SK-N-SH (cell line): ENCODE measurements around the gene C12orf60. TPM values are rescaled to one million over a fixed set of nuclear protein-coding genes. Genes with fewer than 3 reads are reported as not detected.

Experiments used
- CTCF ChIA-PET: fragments of 300-600, 350-600 bp; formaldehyde crosslinking; extraction: SDS; loops from one replicate; lab custom pipeline; 2021; lab: Yijun Ruan, JAX
- POLR2A ChIA-PET: fragments of 350-600 bp; sonication (Branson Sonifier 250); formaldehyde crosslinking; extraction: SDS; loops from one replicate; lab custom pipeline; 2020; ENCODE audit warnings: antibody characterized with exemption, inconsistent platforms; lab: Yijun Ruan, JAX
- DNase-seq: peaks from one replicate; pipeline ENCODE4 v3.0.0; 2012
- H2AFZ ChIP-seq: fragments of 200-600 bp; sonication (generic); 2 replicates; pipeline ENCODE4 v1.8.1; 2016; ENCODE audit warnings: antibody characterized with exemption, mild to moderate bottlenecking, low read depth
- H3F3A ChIP-seq: fragments of 200-600 bp; sonication (generic); replicated peaks from 2 replicates; pipeline ENCODE3; 2016; ENCODE audit warnings: antibody characterized with exemption, mild to moderate bottlenecking; ENCODE audit not compliant: insufficient read depth
- H3K27ac ChIP-seq, 2 experiments: fragments of 200-500 bp in 1 of 2; fragments of 200-600 bp in 1 of 2; sonication (Bioruptor generic) in 1 of 2; sonication (generic), shearing (Covaris generic) in 1 of 2; 2 replicates each; pipeline versions ENCODE4 v1.5.1 to v1.6.1; 2014 to 2016; ENCODE audit warnings: low read depth in 2 of 2, inconsistent platforms in 1 of 2, low read length in 1 of 2, mild to moderate bottlenecking in 1 of 2, mixed read lengths in 1 of 2
- H3K27me3 ChIP-seq: fragments of 200-600 bp; sonication (generic), shearing (Covaris generic); 2 replicates; pipeline ENCODE4 v1.6.1; 2016; ENCODE audit warnings: mixed run types; ENCODE audit not compliant: insufficient read depth
- H3K36me3 ChIP-seq, 2 experiments: fragments of 200-500 bp in 1 of 2; fragments of 200-600 bp in 1 of 2; sonication (Bioruptor generic) in 1 of 2; sonication (generic) in 1 of 2; replicated peaks in 1 of 2; 2 replicates each; pipeline versions ENCODE3 to v1.5.1; 2014 to 2016; ENCODE audit warnings: low read length in 1 of 2, mild to moderate bottlenecking in 1 of 2; ENCODE audit not compliant: insufficient read depth in 2 of 2, control insufficient read depth in 1 of 2
- H3K4me1 ChIP-seq, 2 experiments: fragments of 200-500 bp in 1 of 2; fragments of 200-600 bp in 1 of 2; sonication (Bioruptor generic) in 1 of 2; sonication (generic), shearing (Covaris generic) in 1 of 2; 2 replicates each; pipeline versions ENCODE4 v1.5.1 to v1.6.1; 2014 to 2016; ENCODE audit warnings: low read depth in 1 of 2, low read length in 1 of 2, mixed run types in 1 of 2; ENCODE audit not compliant: insufficient read depth in 2 of 2, control insufficient read depth in 1 of 2
- H3K4me2 ChIP-seq: fragments of 200-600 bp; sonication (generic), shearing (Covaris generic); 2 replicates; pipeline ENCODE4 v1.6.1; 2017; ENCODE audit warnings: mixed run types
- H3K4me3 ChIP-seq, 2 experiments: fragments of 200-500 bp in 1 of 2; fragments of 200-600 bp in 1 of 2; sonication (Bioruptor generic) in 1 of 2; sonication (generic), shearing (Covaris generic) in 1 of 2; 2 replicates each; pipeline versions ENCODE4 v1.5.1 to v1.8.1; 2014 to 2016; ENCODE audit warnings: low read depth in 2 of 2, inconsistent platforms in 1 of 2, low read length in 1 of 2, mild to moderate bottlenecking in 1 of 2, mixed read lengths in 1 of 2, moderate library complexity in 1 of 2
- H3K79me2 ChIP-seq: fragments of 200-600 bp; sonication (generic); 2 replicates; pipeline ENCODE4 v1.8.1; 2017; ENCODE audit warnings: mild to moderate bottlenecking; ENCODE audit not compliant: insufficient read depth
- H3K9ac ChIP-seq: fragments of 200-600 bp; sonication (generic); 2 replicates; pipeline ENCODE4 v1.6.1; 2017; ENCODE audit warnings: mixed run types
- H3K9me2 ChIP-seq: fragments of 200-600 bp; sonication (generic); 2 replicates; pipeline ENCODE4 v1.6.1; 2017; ENCODE audit warnings: mixed run types
- H3K9me3 ChIP-seq: fragments of 200-600 bp; sonication (generic); 2 replicates; pipeline ENCODE4 v1.6.1; 2017; ENCODE audit warnings: mixed run types, mild to moderate bottlenecking, moderate library complexity
- H4K20me1 ChIP-seq: fragments of 200-600 bp; sonication (generic); 2 replicates; pipeline ENCODE4 v1.6.1; 2017; ENCODE audit warnings: mild to moderate bottlenecking, mixed run types; ENCODE audit not compliant: insufficient read depth
- FOXJ3 ChIP-seq: sonication (generic); formaldehyde crosslinking; IDR thresholded peaks from 2 replicates; pipeline ENCODE4 v1.5.1; 2020; ENCODE audit warnings: mild to moderate bottlenecking, missing genetic modification reagents
- FOXM1 ChIP-seq: IDR thresholded peaks from 2 replicates; pipeline ENCODE4 v1.4.0; 2012; ENCODE audit warnings: low read depth, mild to moderate bottlenecking
- NRF1 ChIP-seq: IDR thresholded peaks from 2 replicates; pipeline ENCODE4 v1.6.1; 2012; ENCODE audit warnings: low read depth, mild to moderate bottlenecking, low read length
- POLR2AphosphoS5 ChIP-seq: IDR thresholded peaks from 2 replicates; pipeline ENCODE4 v1.6.1; 2012; ENCODE audit warnings: low read depth, low read length
- RCOR1 ChIP-seq: fragments of 150-350 bp; IDR thresholded peaks from 2 replicates; pipeline ENCODE4 v1.6.1; 2017; ENCODE audit warnings: antibody characterized with exemption, low read length
- RXRA ChIP-seq: IDR thresholded peaks from 2 replicates; pipeline ENCODE4 v1.4.0; 2012; ENCODE audit warnings: low read depth, mild to moderate bottlenecking, borderline replicate concordance
- SIN3A ChIP-seq: IDR thresholded peaks from 2 replicates; pipeline ENCODE4 v1.6.1; 2012; ENCODE audit warnings: low read depth, mild to moderate bottlenecking, low read length, moderate library complexity, borderline replicate concordance
- SMC3 ChIP-seq: IDR thresholded peaks from 2 replicates; pipeline ENCODE4 v1.6.1; 2012; ENCODE audit warnings: low read depth, low read length, improper control_type of control experiment
- TCF12 ChIP-seq: IDR thresholded peaks from 2 replicates; pipeline ENCODE4 v1.4.0; 2012
- YY1 ChIP-seq: IDR thresholded peaks from 2 replicates; pipeline ENCODE4 v1.4.0; 2012; ENCODE audit warnings: low read depth, mild to moderate bottlenecking
- WGBS: methylation state at CpG from one replicate; pipeline ENCODE4 v1.1.6; 2017; ENCODE audit warnings: low lambda C conversion rate; 5-methylcytosine and 5-hydroxymethylcytosine counted together
- polyA plus RNA-seq, 3 experiments: library from polyadenylated mRNA; depleted of rRNA; stranded (reverse); fragments of >200 nt; gene quantifications; 2 replicates each; pipeline ENCODE4 v1.2.3, GENCODE V29; 2012
- TF ChIP-seq, protein P1 (sequence below): IDR thresholded peaks from 2 replicates; pipeline ENCODE4 v1.4.0; 2012; ENCODE audit warnings: low read depth
- TF ChIP-seq, protein P2 (sequence below): IDR thresholded peaks from 2 replicates; pipeline ENCODE4 v1.4.0; 2012; ENCODE audit warnings: low read depth, borderline replicate concordance
- TF ChIP-seq, protein P3 (sequence below): fragments of 150-350 bp; IDR thresholded peaks from 2 replicates; pipeline ENCODE4 v1.6.1; 2016; ENCODE audit warnings: mild to moderate bottlenecking, low read depth, low read length
- TF ChIP-seq, protein P4 (sequence below): IDR thresholded peaks from 2 replicates; pipeline ENCODE4 v1.6.1; 2012; ENCODE audit warnings: mild to moderate bottlenecking, low read depth, low read length, moderate library complexity
- TF ChIP-seq, protein P5 (sequence below): IDR thresholded peaks from 2 replicates; pipeline ENCODE4; 2012

The C12orf60 gene
- polyA plus RNA-seq, 1 of the 3 experiments (the other 2 are of a cell fraction), result 0.87 TPM

DNA sequence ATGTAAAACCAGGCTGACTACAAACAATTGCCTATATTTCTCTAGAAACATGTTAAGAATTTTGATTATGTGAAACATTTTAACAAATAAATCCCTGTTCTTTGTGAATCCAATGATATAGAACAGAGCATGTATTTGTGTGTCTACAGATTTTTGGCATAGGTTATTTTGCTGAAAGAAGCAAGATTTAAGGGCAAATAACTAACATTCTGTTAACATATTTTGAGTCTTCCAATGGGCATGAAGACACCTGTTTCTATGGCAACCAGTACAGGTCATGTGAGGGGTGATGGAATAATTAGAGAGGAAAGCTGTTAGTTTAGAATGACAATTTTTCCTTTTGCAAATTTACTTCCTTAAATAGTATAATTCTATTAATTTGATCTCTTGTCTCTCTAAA is 31.0 kb downstream of the C12orf60 start:
- CTCF ChIA-PET, result interaction anchor here (0.6 to 1.5 kb wide), 3 partner anchors 14 to 1064 kb away, joined by 3 to 4 read pairs (median 4); partner anchors contain the start of gene RERG
- H2AFZ ChIP-seq, result 0 out of 2 replicates have a peak overlapping the region, but pooled peaks have one; percentile 12
- POLR2A ChIA-PET, result no interaction called here

DNA sequence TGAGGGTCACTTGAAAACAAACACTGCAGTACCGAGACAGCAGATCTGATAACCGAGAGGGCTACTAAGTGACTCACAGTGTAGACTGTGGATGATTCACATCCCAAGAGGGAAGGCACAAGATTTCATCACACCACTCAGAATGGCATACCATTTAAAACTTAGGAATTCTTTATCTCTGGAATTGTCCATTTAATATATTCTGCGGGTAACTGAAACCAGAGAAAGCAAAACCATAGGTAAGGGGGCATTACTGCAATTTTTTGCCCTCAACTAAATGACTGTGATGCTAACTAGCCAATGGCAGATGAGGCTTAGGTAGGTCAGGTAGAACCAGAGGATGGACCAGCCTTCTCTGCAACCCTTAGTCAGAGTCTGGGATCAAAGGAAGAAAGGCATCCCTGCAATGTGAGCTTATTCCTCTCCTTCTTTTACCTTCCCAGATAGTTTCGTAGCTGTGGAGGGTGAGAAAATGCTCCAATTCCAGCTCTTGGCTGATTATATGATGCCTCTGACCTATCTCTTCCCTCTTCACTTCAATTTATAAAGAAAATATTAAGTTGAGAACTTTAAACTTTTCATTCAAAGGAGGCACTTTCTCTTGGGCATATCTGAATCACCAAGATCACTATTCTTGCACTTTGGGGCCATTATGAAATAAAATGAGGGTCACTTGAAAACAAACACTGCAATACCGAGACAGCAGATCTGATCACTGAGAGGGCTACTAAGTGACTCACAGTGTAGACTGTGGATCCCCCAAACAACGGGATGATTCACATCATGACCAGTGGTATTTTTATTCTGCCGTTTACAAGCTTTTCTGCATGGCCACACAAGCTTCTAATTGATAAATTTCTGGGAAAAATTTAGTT is 33.1 kb downstream of the C12orf60 start:
- Histone ChIP-seq H3K79me2 (no peaks in the 10 kb centered on the region), H3K9ac (peak overlapping the region; percentile 61), H3K36me3 (no peaks in the 10 kb centered on the region), H2AFZ (peak overlapping the region; percentile 4; the same call in 1 of the 2 replicates), H3K4me1 (peaks cover 4 to 21% of the 10 kb centered on the region in 2 experiments), H3K27me3 (no peaks in the 10 kb centered on the region), H3K9me3 (no peaks in the 10 kb centered on the region), H3F3A (peaks cover 40% of the 10 kb centered on the region), H3K27ac (peak overlapping the region; percentile 64 to 97; a peak in 3 of 4 replicates), H3K4me3 (peak overlapping the region; percentile 17 to 42; a peak in 3 of 4 replicates), H3K4me2 (peak overlapping the region; percentile 67), H4K20me1 (no peaks in the 10 kb centered on the region), H3K9me2 (no peaks in the 10 kb centered on the region)
- WGBS, result 9% methylated on average over 7 of the region's 7 CpGs
- ChIA-PET CTCF (interaction anchor here (1.5 kb wide), 1 partner anchor 67 kb away, joined by 5 read pairs; no protein-coding TSS in a partner anchor), POLR2A (no interaction called here)
- no peak for DNase-seq
- TF ChIP-seq FOXJ3 (CRISPR knock-in tag), result no peak
- TF ChIP-seq, protein P1, sequence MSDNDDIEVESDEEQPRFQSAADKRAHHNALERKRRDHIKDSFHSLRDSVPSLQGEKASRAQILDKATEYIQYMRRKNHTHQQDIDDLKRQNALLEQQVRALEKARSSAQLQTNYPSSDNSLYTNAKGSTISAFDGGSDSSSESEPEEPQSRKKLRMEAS, result 0 out of 2 replicates have a peak, but pooled peaks have one; percentile 36
- no peak for TF ChIP-seq NRF1
- no peak; the same call in 1 of the 2 replicates for TF ChIP-seq YY1
- TF ChIP-seq POLR2AphosphoS5, result peak; percentile 80; the same call in 1 of the 2 replicates
- TF ChIP-seq SMC3, result no peak
- TF ChIP-seq, protein P2, sequence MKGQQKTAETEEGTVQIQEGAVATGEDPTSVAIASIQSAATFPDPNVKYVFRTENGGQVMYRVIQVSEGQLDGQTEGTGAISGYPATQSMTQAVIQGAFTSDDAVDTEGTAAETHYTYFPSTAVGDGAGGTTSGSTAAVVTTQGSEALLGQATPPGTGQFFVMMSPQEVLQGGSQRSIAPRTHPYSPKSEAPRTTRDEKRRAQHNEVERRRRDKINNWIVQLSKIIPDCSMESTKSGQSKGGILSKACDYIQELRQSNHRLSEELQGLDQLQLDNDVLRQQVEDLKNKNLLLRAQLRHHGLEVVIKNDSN, result no peak
- no peak for TF ChIP-seq RCOR1
- TF ChIP-seq, protein P3, sequence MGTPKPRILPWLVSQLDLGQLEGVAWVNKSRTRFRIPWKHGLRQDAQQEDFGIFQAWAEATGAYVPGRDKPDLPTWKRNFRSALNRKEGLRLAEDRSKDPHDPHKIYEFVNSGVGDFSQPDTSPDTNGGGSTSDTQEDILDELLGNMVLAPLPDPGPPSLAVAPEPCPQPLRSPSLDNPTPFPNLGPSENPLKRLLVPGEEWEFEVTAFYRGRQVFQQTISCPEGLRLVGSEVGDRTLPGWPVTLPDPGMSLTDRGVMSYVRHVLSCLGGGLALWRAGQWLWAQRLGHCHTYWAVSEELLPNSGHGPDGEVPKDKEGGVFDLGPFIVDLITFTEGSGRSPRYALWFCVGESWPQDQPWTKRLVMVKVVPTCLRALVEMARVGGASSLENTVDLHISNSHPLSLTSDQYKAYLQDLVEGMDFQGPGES, result no peak
- no peak for TF ChIP-seq SIN3A

More for the DNA sequence above, 31.0 kb downstream of the C12orf60 start:
- no peaks in the 10 kb centered on the region for H3K36me3 ChIP-seq
- peaks cover 4 to 21% of the 10 kb centered on the region in 2 experiments; a peak in 3 of 4 replicates for H3K4me1 ChIP-seq
- no peak overlapping the region for H3K9ac ChIP-seq
- TF ChIP-seq RXRA (no peak), FOXM1 (no peak), TCF12 (no peak), NRF1 (no peak)
- TF ChIP-seq, protein P4, sequence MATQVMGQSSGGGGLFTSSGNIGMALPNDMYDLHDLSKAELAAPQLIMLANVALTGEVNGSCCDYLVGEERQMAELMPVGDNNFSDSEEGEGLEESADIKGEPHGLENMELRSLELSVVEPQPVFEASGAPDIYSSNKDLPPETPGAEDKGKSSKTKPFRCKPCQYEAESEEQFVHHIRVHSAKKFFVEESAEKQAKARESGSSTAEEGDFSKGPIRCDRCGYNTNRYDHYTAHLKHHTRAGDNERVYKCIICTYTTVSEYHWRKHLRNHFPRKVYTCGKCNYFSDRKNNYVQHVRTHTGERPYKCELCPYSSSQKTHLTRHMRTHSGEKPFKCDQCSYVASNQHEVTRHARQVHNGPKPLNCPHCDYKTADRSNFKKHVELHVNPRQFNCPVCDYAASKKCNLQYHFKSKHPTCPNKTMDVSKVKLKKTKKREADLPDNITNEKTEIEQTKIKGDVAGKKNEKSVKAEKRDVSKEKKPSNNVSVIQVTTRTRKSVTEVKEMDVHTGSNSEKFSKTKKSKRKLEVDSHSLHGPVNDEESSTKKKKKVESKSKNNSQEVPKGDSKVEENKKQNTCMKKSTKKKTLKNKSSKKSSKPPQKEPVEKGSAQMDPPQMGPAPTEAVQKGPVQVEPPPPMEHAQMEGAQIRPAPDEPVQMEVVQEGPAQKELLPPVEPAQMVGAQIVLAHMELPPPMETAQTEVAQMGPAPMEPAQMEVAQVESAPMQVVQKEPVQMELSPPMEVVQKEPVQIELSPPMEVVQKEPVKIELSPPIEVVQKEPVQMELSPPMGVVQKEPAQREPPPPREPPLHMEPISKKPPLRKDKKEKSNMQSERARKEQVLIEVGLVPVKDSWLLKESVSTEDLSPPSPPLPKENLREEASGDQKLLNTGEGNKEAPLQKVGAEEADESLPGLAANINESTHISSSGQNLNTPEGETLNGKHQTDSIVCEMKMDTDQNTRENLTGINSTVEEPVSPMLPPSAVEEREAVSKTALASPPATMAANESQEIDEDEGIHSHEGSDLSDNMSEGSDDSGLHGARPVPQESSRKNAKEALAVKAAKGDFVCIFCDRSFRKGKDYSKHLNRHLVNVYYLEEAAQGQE, result no peak
- TF ChIP-seq, protein P1, result no peak
- TF ChIP-seq, protein P5, sequence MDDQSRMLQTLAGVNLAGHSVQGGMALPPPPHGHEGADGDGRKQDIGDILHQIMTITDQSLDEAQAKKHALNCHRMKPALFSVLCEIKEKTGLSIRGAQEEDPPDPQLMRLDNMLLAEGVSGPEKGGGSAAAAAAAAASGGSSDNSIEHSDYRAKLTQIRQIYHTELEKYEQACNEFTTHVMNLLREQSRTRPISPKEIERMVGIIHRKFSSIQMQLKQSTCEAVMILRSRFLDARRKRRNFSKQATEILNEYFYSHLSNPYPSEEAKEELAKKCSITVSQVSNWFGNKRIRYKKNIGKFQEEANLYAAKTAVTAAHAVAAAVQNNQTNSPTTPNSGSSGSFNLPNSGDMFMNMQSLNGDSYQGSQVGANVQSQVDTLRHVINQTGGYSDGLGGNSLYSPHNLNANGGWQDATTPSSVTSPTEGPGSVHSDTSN, result no peak
- peaks cover 40% of the 10 kb centered on the region for H3F3A ChIP-seq
- no peaks in the 10 kb centered on the region for H3K9me2 ChIP-seq
- no peak overlapping the region for H3K4me3 ChIP-seq
- peak overlapping the region; percentile 53 to 97; a peak in 3 of 4 replicates for H3K27ac ChIP-seq
- H3K79me2 ChIP-seq, result no peaks in the 10 kb centered on the region
- no peak for DNase-seq
- H3K9me3 ChIP-seq, result no peaks in the 10 kb centered on the region
- H3K4me2 ChIP-seq, result peak overlapping the region; percentile 37; the same call in 1 of the 2 replicates
- H4K20me1 ChIP-seq, result no peaks in the 10 kb centered on the region
- no peaks in the 10 kb centered on the region for H3K27me3 ChIP-seq
